GM23338 (cell line): Measurements from ENCODE around the gene MAST4. TPM values are rescaled to one million over a fixed set of nuclear protein-coding genes. Genes with fewer than 3 reads are reported as not detected.

Source experiments
- ATAC-seq: fragments of 200-7000 bp; cut with Tn5 transposase; 3 replicates; pipeline ENCODE4 v1.9.1; 2020
- DNase-seq: peaks from one replicate; pipeline ENCODE4 v3.0.0-alpha.2; 2015; ENCODE audit warnings: low spot score
- H2AFZ ChIP-seq: fragments of 200-600 bp; sonication (generic); 2 replicates; pipeline ENCODE4 v1.8.0; 2016; ENCODE audit warnings: antibody characterized with exemption, mild to moderate bottlenecking, moderate library complexity
- H3F3A ChIP-seq: fragments of 200-600 bp; sonication (generic); replicated peaks from 2 replicates; pipeline ENCODE4 v1.8.0; 2017; ENCODE audit warnings: antibody characterized with exemption, mixed run types, low read depth
- H3K27ac ChIP-seq: fragments of 200-600 bp; sonication (generic); 2 replicates; pipeline ENCODE4 v1.6.1; 2016; ENCODE audit warnings: low read depth
- H3K27me3 ChIP-seq: fragments of 200-600 bp; sonication (generic); 2 replicates; pipeline ENCODE4 v1.8.0; 2016; ENCODE audit warnings: mild to moderate bottlenecking, mixed run types, moderate library complexity; ENCODE audit not compliant: insufficient read depth
- H3K36me3 ChIP-seq: fragments of 200-600 bp; sonication (generic); 2 replicates; pipeline ENCODE4 v1.8.0; 2016; ENCODE audit warnings: mild to moderate bottlenecking; ENCODE audit not compliant: insufficient read depth
- H3K4me1 ChIP-seq: fragments of 200-600 bp; sonication (generic); 2 replicates; pipeline ENCODE4 v1.8.0; 2016; ENCODE audit warnings: mild to moderate bottlenecking, moderate library complexity; ENCODE audit not compliant: insufficient read depth
- H3K4me2 ChIP-seq: fragments of 200-600 bp; sonication (generic); 2 replicates; pipeline ENCODE4 v1.7.1; 2017; ENCODE audit warnings: mixed run types
- H3K4me3 ChIP-seq: fragments of 200-600 bp; sonication (generic); 2 replicates; pipeline ENCODE4 v1.6.1; 2016; ENCODE audit warnings: mixed run types
- H3K79me2 ChIP-seq: fragments of 200-600 bp; sonication (generic); replicated peaks from 2 replicates; pipeline ENCODE4 v1.8.0; 2017; ENCODE audit warnings: mild to moderate bottlenecking; ENCODE audit not compliant: insufficient read depth
- H3K9me2 ChIP-seq: fragments of 200-600 bp; sonication (generic); 2 replicates; pipeline ENCODE4 v1.8.0; 2017; ENCODE audit not compliant: insufficient read depth
- H4K20me1 ChIP-seq: fragments of 200-600 bp; sonication (generic); replicated peaks from 2 replicates; pipeline ENCODE4 v1.8.0; 2017; ENCODE audit warnings: mild to moderate bottlenecking; ENCODE audit not compliant: insufficient read depth
- H3K27ac Mint-ChIP-seq: 2 replicates; pipeline ENCODE4 v1.8.0; 2020; ENCODE audit warnings: inconsistent platforms, mild to moderate bottlenecking, moderate library complexity, mixed read lengths
- H3K27me3 Mint-ChIP-seq: 3 replicates; pipeline ENCODE4 v1.8.0; 2022; ENCODE audit warnings: low read depth, mild to moderate bottlenecking, moderate library complexity, mixed read lengths, inconsistent platforms; ENCODE audit not compliant: insufficient read depth, poor library complexity
- H3K36me3 Mint-ChIP-seq: 3 replicates; pipeline ENCODE4 v1.8.0; 2021; ENCODE audit warnings: low read depth, mild to moderate bottlenecking, inconsistent platforms, moderate library complexity, mixed read lengths
- H3K4me1 Mint-ChIP-seq: 3 replicates; pipeline ENCODE4 v1.8.0; 2020; ENCODE audit warnings: mild to moderate bottlenecking, inconsistent platforms, mixed read lengths
- H3K4me3 Mint-ChIP-seq: 3 replicates; pipeline ENCODE4 v1.8.0; 2021; ENCODE audit warnings: moderate library complexity, mild to moderate bottlenecking, inconsistent platforms, mixed read lengths
- H3K9me3 Mint-ChIP-seq: 3 replicates; pipeline ENCODE4 v1.8.0; 2020; ENCODE audit warnings: moderate library complexity, mild to moderate bottlenecking, inconsistent platforms, mixed read lengths
- CREB1 ChIP-seq: fragments of 250-450 bp; sonication (Bioruptor Pico); IDR thresholded peaks from 2 replicates; pipeline ENCODE4 v1.5.0; 2020; ENCODE audit warnings: low read depth, mild to moderate bottlenecking, moderate library complexity
- CTCF ChIP-seq, 2 experiments: fragments of 200-600 bp in 1 of 2; sonication (generic) in 1 of 2; conservative IDR thresholded peaks; 2 replicates each; pipeline versions ENCODE4 v1.5.1 to v1.6.1; 2016 to 2017; ENCODE audit warnings: antibody characterized with exemption in 2 of 2, low read depth in 2 of 2, mild to moderate bottlenecking in 2 of 2, moderate library complexity in 1 of 2
- ETS1 ChIP-seq: IDR thresholded peaks from 2 replicates; pipeline ENCODE4 v1.6.1; 2016; ENCODE audit warnings: antibody characterized with exemption
- EZH2 ChIP-seq: fragments of 200-600 bp; sonication (generic); IDR thresholded peaks from one replicate; pipeline ENCODE4 v1.8.0; 2017; ENCODE audit warnings: antibody characterized with exemption, mild to moderate bottlenecking, low read depth; ENCODE audit not compliant: unreplicated experiment
- EZH2phosphoT487 ChIP-seq: fragments of 200-600 bp; sonication (generic); IDR thresholded peaks from one replicate; pipeline ENCODE4 v1.8.1; 2018; ENCODE audit warnings: antibody characterized with exemption; ENCODE audit not compliant: unreplicated experiment
- JUNB ChIP-seq: IDR thresholded peaks from one replicate; pipeline ENCODE4 v1.6.1; 2016; ENCODE audit warnings: antibody characterized with exemption; ENCODE audit not compliant: unreplicated experiment
- NANOG ChIP-seq: IDR thresholded peaks from 2 replicates; pipeline ENCODE4 v1.6.1; 2016; ENCODE audit warnings: antibody characterized with exemption, borderline replicate concordance
- REST ChIP-seq: IDR thresholded peaks from one replicate; pipeline ENCODE4 v1.6.1; 2018; ENCODE audit warnings: antibody characterized with exemption; ENCODE audit not compliant: unreplicated experiment
- STAT1 ChIP-seq: IDR thresholded peaks from one replicate; pipeline ENCODE4 v1.6.1; 2016; ENCODE audit warnings: antibody characterized with exemption; ENCODE audit not compliant: unreplicated experiment
- ZNF462 ChIP-seq: fragments of 250-450 bp; sonication (Bioruptor Pico); IDR thresholded peaks from 2 replicates; pipeline ENCODE4 v1.5.0; 2020; ENCODE audit warnings: mild to moderate bottlenecking, moderate library complexity
- polyA plus RNA-seq: library from polyadenylated mRNA; unstranded; fragments of >200 nt; fragmentation: Nextera tagmentation; extraction: Ambion mirVana; gene quantifications from 2 replicates; pipeline ENCODE4 v1.2.1, GENCODE V29; 2016
- total RNA-seq: library from RNA; depleted of rRNA; stranded (reverse); fragments of >200 nt; shearing (Covaris generic); gene quantifications from 2 replicates; pipeline ENCODE4 v1.2.3, GENCODE V29; 2014

Gene MAST4
- total and polyA plus RNA-seq, 2 experiments from 2014 or later = 3.6 to 8.5 TPM

- TF ChIP-seq CTCF (conservative IDR thresholded peaks at IDR 0.05; ENCODE audit: low read depth in 2 of 2) (no peak), EZH2 (no peak), CREB1 (CRISPR knock-in tag) (no peak), ETS1 (no peak), STAT1 (no peak)
Measured at GRCh38 chr5:67123819-67124218, 527.6 kb downstream of the MAST4 start (continued).

GRCh38 chr5:67124556-67124955, 528.4 kb downstream of the MAST4 start:
- no peak for ATAC-seq
- no peaks in the 10 kb centered on the region for H3K9me3 Mint-ChIP-seq
- no peaks in the 10 kb centered on the region for H3K27me3 Mint-ChIP-seq
- Histone ChIP-seq H3F3A (no peaks in the 10 kb centered on the region), H2AFZ (no peak overlapping the region), H3K27ac (no peak overlapping the region), H3K27me3 (no peaks in the 10 kb centered on the region), H3K4me2 (no peak overlapping the region), H3K4me3 (no peak overlapping the region), H3K9me2 (peaks cover 8% of the 10 kb centered on the region; the same call in 1 of the 2 replicates), H3K36me3 (no peaks in the 10 kb centered on the region), H3K79me2 (no peaks in the 10 kb centered on the region), H4K20me1 (no peaks in the 10 kb centered on the region), H3K4me1 (no peaks in the 10 kb centered on the region)
- no peak overlapping the region for H3K4me3 Mint-ChIP-seq
- no peak for DNase-seq
- no peaks in the 10 kb centered on the region for H3K4me1 Mint-ChIP-seq
- no peak overlapping the region for H3K27ac Mint-ChIP-seq
- no peaks in the 10 kb centered on the region for H3K36me3 Mint-ChIP-seq
- TF ChIP-seq ZNF462 (CRISPR knock-in tag) = no peak
- no peak for TF ChIP-seq JUNB
- TF ChIP-seq NANOG = no peak
- no peak for TF ChIP-seq CTCF (conservative IDR thresholded peaks at IDR 0.05; ENCODE audit: low read depth in 2 of 2)
- TF ChIP-seq EZH2phosphoT487 = no peak
- TF ChIP-seq STAT1 = no peak
- TF ChIP-seq REST = no peak
- no peak for TF ChIP-seq EZH2
- TF ChIP-seq CREB1 (CRISPR knock-in tag) = no peak
